Cerebellar cortex (tissue), 1 donor: ENCODE measurements around the gene SLC22A1.
"Not testable (repeated sequence)": the region's sequence is repeated elsewhere in the genome, so short reads cannot be mapped to it uniquely, and the experiment has no call there.

ENCODE experiments used
- DNase-seq: peaks from one replicate; pipeline ENCODE4 v3.0.0-alpha.2; 2015; ENCODE audit warnings: low spot score

Gene SLC22A1

DNA sequence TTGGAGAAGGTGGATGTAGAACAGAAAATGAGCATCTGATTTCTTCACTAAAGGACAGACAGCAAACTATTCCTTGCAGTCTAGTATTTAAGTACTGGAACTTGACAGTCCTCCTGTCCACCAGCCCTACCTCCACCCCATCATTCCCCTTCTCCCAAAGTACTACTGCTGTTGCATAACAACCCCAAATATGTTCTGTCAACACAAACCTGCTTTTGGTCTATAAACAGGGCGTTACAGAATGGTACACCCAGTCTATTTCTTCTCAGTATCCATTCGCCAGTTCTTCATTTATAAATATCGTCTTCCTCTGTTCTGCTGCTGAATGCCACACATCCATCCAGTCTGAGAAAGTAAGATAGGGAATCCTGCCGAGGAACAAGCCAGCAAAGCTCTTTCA is 27.7 kb upstream of the SLC22A1 start:
- no peak for DNase-seq

DNA sequence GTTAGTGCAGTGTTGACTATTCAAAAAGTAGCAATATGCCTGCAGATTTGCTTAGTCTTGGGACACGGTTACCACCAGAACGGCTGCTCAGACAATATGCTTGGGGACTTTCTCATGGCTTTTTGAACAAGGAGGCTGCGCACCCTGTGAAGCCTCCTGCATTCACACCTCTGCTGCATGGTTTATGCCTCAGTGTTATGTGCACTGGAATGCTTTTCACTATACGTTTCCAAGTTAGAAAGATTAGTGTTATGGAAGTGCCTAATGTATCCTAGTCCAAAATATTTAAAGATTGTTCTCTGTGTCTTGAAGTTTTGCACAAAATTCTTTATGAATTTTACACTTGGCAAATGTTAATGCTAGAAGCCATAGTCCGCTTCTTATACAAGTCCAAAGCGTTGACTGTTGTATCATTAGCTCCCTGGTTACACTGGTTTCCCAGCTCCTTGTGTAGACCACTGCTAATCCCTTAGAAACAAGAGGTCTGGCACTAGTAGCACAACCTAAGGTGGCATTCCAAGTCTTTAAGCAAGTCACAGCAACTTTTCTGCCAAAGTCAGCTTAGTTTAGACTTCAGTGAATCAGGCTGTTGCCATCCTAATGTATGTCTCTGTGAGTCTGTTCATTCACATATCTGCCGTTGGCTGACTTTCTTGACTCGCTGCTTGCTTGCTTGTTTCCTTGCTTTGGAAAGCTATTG is 26.3 kb upstream of the SLC22A1 start:
- no peak for DNase-seq

DNA sequence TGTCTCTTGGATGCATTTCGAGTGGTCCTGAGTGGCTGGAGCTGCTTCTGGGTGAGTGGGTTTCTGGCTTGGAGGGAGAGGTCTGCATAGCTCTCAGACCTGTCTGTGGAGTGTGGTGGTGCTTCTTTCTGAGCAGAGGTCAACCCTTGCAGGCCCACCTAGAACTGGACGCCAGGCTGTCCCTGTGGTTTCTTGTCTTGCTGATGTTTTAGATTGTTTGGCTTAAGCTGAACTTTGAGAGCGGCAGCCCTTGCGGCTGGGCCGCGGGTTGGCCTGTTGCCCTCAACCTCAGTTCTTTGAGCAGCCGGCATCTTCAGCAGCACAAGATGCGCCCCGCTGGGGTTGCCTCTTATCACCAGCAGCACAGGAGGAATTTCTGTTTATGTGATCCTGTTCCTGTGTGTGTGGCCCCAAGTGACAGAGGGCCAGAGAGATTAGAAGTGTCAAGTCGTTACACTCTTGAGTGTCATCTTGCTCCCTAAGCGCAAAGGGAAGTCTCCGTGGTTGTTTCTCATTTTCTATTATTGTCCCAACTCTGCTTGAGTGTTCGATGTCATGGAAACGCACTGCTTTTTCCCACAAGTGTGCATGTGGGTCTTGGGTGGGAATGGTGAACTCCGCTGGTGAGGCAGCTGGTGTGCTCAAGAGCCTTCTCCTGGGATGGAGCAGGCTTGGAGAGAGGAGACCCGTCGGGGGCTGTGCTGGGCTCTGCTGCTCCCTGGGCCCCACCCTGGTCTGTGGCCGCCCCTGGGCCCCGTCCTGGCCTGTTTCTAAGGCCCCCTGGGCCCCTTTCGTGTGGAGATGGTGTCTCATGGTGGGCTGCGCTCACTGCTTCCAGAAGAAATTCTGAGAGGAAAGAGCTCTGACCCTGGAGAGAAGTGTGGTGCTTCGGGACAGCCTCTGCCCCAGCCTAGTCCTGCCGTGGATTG is 20.1 kb upstream of the SLC22A1 start:
- DNase-seq: no peak

DNA sequence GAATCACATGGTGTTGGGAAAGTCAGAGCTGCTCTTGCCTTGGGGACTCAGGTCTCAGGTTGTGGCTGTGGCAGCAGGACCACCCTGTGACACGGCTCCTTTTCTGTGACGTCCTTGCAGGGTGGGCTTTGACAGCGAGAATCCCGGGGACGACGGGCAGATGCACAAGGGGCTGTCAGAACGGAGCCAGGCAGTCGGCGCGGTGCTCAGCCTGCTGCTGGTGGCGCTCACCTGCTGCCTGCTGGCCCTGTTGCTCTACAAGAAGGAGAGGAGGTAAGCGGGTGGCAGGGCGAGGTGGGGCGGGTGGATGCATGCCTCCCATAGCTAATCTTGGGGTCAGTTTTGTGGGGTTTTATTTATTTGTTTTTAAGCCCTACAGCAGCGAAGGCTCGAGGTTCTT is 19.2 kb upstream of the SLC22A1 start:
- DNase-seq: no peak

DNA sequence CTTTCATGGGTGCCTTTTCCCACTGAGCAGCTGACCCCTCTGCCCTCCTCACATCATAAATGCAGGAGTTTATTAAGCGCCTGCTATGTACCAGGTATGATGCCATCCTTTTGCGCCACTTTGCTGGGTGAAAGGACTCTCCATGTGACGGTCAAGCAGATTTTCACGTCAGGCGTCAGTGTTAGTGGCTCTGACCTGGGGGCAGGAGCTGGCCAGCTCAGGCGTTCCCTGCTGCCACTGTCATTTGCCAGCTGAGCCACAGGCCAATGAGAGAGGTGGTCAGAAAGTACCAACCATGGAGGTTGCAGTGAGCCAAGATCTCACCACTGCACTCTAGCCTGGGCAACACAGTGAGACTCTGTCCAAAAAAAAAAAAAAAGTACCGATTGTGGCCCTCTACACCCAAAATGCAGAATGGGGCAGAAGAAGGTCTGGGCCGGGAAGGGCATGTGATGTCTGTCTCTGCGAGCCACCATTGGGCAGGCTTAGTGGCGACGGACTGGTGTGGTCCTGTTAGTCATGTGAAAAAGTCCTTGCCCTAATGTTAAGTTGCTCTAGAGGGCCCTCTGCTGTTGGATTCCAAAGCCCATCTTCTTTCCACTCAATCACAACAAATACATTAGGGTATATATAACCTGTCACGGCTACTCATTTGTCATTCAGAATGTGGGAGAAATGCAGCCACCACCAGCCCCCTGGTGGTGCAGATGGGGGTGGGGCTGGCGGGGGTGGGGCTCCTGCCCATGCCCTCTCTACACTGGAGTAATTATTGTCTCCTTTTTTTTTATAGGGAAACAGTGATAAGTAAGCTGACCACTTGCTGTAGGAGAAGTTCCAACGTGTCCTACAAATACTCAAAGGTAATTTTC is 18.4 kb upstream of the SLC22A1 start:
- peak; percentile 19 for DNase-seq

DNA sequence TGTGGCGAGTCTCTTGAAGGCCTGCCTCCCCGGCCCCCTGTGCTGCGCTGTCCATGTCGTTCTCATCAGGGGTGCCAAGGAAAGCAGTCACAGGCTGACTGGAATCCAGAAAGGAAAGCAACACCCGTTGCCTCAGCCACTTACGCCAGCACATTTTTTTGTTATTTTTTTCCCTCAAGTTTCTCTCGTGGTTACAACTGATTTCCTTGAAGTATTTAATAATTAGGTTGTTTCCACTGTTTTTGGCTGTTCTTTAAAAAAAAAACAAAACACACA is 17.9 kb upstream of the SLC22A1 start:
- DNase-seq: no peak

DNA sequence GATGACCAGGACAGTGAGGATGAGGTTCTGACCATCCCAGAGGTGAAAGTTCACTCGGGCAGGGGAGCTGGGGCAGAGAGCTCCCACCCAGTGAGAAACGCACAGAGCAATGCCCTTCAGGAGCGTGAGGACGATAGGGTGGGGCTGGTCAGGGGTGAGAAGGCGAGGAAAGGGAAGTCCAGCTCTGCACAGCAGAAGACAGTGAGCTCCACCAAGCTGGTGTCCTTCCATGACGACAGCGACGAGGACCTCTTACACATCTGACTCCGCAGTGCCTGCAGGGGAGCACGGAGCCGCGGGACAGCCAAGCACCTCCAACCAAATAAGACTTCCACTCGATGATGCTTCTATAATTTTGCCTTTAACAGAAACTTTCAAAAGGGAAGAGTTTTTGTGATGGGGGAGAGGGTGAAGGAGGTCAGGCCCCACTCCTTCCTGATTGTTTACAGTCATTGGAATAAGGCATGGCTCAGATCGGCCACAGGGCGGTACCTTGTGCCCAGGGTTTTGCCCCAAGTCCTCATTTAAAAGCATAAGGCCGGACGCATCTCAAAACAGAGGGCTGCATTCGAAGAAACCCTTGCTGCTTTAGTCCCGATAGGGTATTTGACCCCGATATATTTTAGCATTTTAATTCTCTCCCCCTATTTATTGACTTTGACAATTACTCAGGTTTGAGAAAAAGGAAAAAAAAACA is 16.6 kb upstream of the SLC22A1 start:
- DNase-seq: no peak

DNA sequence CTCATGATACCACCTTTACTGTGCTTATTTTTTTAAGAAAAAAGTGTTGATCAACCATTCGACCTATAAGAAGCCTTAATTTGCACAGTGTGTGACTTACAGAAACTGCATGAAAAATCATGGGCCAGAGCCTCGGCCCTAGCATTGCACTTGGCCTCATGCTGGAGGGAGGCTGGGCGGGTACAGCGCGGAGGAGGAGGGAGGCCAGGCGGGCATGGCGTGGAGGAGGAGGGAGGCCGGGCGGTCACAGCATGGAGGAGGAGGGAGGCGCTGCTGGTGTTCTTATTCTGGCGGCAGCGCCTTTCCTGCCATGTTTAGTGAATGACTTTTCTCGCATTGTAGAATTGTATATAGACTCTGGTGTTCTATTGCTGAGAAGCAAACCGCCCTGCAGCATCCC is 15.6 kb upstream of the SLC22A1 start:
- no peak for DNase-seq

DNA sequence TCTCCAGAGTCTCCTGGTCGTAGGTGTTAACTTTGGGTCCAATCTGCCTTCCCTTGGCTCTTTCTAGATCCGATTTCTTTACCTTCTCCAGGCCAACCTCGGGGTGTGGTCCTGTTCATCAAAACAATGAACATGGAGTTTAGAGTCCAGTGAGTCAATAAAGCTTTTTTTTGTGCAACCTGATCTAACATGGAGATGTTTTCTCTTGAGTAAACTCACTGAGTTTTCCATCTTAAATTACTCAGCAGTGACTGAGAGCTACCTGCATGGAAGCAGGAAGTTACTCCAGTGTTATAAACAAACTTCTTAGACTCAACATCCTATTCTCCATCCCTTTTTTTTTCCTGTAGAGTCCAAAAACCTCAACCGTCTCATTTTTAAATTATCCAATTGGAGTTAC is 14.9 kb upstream of the SLC22A1 start:
- no peak for DNase-seq

DNA sequence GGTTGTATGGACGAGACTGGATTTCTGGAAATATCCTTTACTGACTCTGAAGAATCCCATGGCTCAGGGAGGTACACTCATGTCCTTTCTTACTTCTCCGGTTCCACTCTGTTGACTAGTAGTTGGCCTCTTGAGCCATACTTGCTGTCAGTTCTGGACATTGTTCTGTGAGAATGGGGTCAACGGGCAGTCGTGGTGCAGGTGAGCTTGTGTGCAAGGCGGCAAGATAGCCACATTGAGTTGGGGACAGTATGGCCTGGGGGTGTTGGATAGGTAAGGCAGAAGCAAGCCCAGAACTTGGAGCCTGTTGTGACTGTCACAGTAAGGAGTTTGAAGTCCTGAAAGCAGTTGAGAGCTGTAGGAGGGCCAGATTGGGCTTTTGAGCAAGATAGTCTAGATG is 13.5 kb upstream of the SLC22A1 start:
- no peak for DNase-seq

DNA sequence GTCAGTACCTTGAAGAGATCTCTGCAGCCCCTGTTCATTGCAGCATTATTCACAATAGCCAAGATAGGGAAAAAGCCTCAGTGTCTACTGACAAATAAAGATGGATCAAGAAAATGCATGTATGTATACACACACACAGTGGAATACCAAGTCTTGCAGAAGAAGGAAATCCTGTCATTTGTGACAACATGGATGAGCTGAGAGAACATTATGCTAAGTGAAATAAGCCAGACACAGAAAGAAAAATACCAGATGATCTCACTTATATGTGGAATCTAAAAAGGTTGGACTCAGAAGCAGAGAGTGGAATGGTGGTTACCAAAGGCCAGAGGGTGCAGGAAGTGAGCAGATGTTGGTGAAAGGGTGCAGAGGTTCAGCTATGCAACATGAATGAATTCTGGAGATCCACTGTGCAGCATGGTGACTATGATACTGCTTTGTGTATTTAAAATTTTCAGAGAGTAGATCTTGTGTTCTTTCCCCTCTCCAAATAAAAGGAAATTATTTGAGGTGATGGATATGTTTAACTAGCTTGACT is 11.0 kb upstream of the SLC22A1 start:
- no peak for DNase-seq

DNA sequence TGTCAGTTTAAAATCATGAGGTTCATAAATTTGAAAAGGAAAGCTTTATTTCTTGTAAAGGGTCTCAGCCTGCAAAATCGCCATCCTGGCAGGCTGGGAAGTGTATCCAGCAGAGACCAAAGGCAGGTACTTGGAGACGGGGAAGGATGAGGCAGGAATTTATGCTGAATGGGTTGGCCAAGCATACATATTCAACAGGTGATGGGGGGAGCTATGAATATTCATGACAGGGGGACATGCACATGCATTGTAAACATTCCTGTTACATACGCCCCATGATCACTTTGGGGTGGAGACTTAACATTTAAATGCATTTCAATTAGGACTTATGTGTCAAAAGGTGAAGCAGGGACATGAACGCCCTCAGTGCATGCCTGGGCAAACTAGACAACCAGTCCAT is 9.8 kb upstream of the SLC22A1 start:
- no peak for DNase-seq

DNA sequence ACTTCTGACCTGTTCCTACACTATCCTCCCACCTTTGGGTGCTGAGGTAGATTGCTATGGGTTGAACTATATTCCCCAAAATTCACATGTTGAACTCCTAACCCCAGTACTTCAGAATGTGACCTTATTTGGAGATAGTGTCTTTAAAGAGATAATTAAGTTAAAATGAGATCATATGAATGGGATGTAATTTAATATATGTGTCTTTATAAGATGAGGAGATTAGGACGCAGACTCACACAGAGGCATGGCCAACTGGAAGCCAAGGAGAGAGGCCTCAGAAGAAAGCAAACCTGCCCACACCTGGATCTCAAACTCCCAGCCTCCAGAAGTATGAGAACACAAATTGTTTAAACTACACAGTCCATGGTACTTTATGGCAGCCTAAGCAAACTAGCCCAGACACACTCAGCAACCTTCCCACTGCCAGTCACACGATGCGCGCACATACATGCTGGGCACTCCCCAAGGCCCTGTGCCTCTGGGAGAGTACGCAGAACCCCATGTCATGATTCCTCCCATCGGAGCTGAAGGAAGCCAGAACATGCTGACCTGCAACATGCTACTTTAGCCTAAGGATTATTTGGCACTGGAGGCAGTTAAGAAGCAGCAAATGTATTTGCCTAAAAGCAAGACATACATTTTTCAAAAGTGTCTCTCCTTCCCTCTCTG is 8.9 kb upstream of the SLC22A1 start:
- no peak for DNase-seq

DNA sequence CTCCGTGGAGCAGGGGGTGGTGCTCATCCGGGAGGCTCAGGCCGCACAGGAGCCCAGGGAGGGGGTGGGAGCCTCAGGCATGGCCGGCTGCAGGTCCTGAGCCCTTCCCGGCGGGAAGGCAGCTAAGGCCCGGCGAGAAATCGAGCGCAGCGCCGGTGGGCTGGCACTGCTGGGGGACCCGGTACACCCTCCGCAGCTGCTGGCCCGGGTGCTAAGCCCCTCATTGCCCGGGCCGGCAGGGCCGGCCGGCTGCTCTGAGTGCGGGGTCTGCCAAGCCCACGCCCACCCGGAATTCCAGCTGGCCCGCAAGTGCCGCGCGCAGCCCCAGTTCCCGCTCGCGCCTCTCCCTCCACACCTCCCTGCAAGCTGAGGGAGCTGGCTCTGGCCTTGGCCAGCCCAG is 7.1 kb upstream of the SLC22A1 start:
- not testable (repeated sequence) for DNase-seq

DNA sequence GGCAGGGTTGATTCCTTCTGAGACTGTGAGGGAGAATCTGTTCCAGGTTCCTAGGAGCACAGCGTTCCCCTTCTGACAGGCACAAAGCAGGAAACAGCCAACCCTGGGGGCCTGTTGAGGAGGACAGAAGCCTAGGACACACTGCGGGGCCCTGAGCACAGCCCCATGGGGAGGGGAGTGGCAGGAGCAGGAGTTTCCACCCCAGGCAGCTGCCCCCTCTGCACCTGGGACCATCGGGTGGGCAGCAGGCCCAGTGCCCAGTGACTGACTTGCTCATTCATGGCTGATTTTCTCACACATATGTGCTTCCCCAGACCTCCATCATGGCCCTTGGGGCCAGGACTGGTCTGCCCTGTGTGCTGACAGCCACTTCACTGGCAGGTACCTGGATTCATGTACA is 6.2 kb upstream of the SLC22A1 start:
- no peak for DNase-seq

DNA sequence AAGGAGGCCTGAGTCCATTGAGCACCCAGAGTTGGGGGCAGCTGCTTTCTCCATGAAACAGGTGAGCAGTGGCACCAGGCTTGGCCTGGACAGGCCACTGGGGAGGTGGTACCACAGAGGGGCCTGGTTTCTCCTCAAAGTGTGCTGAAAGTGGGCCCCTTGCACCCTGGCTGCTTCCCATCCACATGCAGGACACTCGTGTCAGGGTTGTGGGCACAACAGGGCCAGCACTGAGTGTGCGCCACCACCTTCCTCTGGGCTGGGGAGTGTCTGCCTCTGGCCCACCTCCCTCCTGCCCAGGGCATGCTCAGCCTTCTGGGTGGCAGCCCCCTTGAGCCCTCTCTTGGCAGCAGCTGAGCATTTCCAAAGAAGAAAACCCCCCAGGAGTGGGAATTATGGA is 5.2 kb upstream of the SLC22A1 start:
- DNase-seq: no peak

DNA sequence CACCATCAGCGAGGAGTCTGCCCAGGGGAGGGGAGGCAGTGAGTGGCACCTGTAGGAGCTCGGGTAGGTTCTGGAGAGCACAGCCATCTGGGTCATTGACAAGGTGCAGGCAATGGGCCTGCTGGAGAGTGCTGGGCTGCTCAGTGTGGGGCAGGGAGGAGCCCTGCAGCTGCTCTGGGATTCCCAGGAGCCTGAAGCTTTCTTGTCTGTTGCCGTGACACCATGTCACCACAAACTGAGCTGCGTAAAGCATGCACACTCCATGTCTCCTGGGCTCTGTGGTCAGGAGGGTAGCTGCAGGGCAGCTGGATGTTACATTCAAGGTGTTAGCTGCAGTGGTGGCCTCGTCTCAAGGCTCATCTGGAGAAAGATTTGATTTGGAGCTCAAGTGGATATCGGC is 4.5 kb upstream of the SLC22A1 start:
- no peak for DNase-seq

DNA sequence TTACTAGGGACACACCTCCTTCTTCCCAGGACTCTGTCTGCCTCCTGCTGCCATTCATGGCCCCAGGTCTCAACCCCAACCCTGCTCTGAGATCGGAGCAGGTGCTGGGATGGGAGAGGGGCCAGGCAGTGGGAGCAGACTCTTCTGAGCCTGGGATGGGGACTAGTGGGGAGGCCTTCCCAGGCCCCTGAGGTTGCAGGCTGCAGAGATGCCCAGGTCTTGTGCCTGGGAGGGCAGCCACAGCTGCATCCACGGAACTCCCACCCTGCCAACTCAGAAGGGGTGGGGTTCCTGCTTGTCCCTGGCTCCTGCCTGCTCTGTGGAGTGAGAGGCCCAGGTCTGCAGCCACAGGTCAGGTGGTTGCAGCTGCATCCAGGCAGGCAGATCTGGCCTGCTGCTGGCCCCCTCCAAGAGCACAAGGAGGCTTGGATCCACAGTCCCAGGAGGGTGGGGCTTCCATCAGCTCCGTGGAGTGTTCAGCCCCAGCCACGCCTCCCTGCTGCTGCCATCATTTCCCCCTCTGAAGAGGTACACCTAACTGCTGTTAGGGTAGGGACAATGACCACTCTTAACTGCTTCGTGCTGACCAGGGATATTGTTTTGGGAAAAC is 2.9 kb upstream of the SLC22A1 start:
- no peak for DNase-seq

DNA sequence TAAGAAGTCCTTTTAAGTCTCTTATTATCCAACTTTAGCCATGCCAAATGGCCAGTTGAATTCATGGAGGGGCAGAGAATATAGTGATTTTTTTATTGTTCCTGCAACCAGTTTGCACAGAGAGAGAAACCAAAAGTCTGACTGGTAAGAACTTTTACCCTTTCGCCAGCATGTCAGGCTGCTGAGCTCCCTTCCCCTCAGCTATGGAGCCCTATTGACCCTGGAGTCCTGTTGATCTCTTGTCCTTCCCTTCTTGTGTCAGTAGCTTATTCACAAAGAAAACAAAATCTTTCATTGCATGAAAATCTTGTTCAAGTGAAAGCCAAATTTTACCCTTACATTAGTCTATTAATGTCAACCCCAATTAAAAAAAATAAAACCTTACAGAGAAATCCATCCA is 1.5 kb upstream of the SLC22A1 start:
- DNase-seq: no peak

DNA sequence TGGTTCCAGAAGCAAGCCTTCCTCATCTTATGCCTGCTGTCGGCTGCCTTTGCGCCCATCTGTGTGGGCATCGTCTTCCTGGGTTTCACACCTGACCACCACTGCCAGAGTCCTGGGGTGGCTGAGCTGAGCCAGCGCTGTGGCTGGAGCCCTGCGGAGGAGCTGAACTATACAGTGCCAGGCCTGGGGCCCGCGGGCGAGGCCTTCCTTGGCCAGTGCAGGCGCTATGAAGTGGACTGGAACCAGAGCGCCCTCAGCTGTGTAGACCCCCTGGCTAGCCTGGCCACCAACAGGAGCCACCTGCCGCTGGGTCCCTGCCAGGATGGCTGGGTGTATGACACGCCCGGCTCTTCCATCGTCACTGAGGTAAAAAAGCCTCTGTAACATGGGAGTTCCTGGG is 366 bp downstream of the SLC22A1 start:
- no peak for DNase-seq

DNA sequence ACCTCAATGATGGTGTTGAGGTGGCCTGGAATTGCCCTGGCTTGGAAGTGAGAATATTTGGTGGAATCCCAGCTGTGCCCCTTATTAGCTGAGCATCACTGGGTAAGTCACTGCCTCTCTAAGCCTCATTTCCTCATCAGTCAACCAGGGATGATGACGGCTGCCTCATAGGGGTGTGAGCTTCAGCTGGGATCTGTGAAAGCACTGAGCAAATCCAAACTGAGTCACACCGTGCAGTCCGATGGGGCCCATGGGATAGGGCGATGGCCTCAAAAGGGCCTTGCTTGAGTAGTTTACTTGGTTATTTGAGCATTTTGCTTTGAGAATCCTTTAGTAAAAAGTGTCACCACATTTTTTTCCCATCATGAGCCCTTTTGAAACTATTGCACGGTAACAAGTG is 1.1 kb downstream of the SLC22A1 start:
- no peak for DNase-seq
